Measurements from ENCODE around the gene NUF2. TPM values are rescaled to one million over a fixed set of nuclear protein-coding genes. Genes with fewer than 3 reads are reported as not detected.

Gene NUF2
- total and polyA plus RNA-seq, 2 of the 8 experiments (the other 6 are each of a cell fraction or from before 2014, with no cell fraction given): 12.1 to 28.3 TPM

DNA sequence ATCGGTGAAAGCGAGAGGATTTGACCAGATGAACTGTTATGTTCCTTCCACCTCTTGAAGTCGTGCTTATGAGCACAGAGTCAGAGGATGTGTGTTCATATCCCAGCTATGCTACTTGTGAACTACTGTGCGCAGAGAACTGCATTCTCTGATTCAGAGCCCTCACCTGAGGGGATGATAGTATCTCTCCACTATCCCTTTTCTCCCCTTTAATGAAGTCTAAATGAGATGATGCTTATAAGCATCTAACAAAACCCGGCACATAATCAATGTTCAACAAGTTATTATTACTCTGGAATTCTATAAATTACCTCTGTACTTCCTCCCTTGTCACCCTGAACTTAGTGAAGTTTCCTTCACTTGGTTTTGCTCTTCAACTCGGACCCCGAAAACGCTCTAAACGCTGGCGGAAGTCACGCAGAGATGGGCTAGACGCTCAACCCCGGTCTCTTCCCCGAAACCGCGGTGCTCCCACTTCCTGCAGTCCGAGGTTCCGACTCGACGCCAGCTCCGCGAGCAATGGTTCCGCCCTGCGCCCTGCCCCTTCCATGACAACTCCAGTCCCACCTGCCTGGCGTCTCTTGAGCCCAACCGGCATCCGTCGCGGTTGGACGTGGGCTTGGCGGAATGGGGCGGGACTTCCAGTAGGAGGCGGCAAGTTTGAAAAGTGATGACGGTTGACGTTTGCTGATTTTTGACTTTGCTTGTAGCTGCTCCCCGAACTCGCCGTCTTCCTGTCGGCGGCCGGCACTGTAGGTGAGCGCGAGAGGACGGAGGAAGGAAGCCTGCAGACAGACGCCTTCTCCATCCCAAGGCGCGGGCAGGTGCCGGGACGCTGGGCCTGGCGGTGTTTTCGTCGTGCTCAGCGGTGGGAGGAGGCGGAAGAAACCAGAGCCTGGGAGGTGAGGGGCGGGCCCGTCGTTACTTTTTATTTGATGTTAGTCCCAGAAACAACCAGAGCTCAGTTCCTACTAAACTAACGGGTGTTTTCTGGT, at the start of gene NUF2 (continued):
- no peak for TF ChIP-seq BCL11A (IDR thresholded peaks at IDR 0.05; ENCODE audit: low read depth in 2 of 2, low read length in 2 of 2)
- peak; percentile 65; the same call in 1 of the 2 replicates for TF ChIP-seq CHD2 (IDR thresholded peaks at IDR 0.05; ENCODE audit: low read length)
- TF ChIP-seq SIRT6 (IDR thresholded peaks at IDR 0.05; ENCODE audit: low read length): no peak
- TF ChIP-seq KDM1A (IDR thresholded peaks at IDR 0.05; ENCODE audit: borderline replicate concordance, low read length): no peak; the same call in 1 of the 2 replicates
- peak; percentile 51; the same call in 1 of the 2 replicates for TF ChIP-seq PHF8 (conservative IDR thresholded peaks at IDR 0.05; ENCODE audit: low read depth, low read length)
- TF ChIP-seq RBBP5 (IDR thresholded peaks at IDR 0.05; ENCODE audit: borderline replicate concordance, low read depth, low read length): peak; percentile 93
- TF ChIP-seq, protein P1, sequence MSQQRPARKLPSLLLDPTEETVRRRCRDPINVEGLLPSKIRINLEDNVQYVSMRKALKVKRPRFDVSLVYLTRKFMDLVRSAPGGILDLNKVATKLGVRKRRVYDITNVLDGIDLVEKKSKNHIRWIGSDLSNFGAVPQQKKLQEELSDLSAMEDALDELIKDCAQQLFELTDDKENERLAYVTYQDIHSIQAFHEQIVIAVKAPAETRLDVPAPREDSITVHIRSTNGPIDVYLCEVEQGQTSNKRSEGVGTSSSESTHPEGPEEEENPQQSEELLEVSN (IDR thresholded peaks at IDR 0.05): peak; percentile 72
- TF ChIP-seq EP300 (IDR thresholded peaks at IDR 0.05; ENCODE audit: borderline replicate concordance in 1 of 2, low read depth in 2 of 2, low read length in 2 of 2): peak in 1 of 2 experiments; percentile 88; a peak in 1 of 3 replicates
- TF ChIP-seq GABPA (IDR thresholded peaks at IDR 0.05; ENCODE audit: borderline replicate concordance, insufficient read depth, low read length): peak; percentile 100
- TF ChIP-seq POU5F1 (IDR thresholded peaks at IDR 0.05; ENCODE audit: low read depth, low read length): no peak
- no peak for TF ChIP-seq FOSL1 (IDR thresholded peaks at IDR 0.05; ENCODE audit: insufficient read depth, low read depth, low read length)
- TF ChIP-seq KDM5A (IDR thresholded peaks at IDR 0.05; ENCODE audit: low read length): peak; percentile 86
- TF ChIP-seq CBX8 (IDR thresholded peaks at IDR 0.05; ENCODE audit: borderline replicate concordance, low read depth, low read length): no peak
- peak; percentile 58; the same call in 1 of the 2 replicates for TF ChIP-seq SIX5 (IDR thresholded peaks at IDR 0.05; ENCODE audit: low read depth, low read length)
- TF ChIP-seq YY1 (IDR thresholded peaks at IDR 0.05; ENCODE audit: low read depth, low read length): peak; percentile 80
- no peak for TF ChIP-seq SUZ12 (IDR thresholded peaks at IDR 0.05; ENCODE audit: low read length)
- no peak for TF ChIP-seq CBX5 (IDR thresholded peaks at IDR 0.05; ENCODE audit: low read depth, low read length)
- peak; percentile 93 to 100; a peak in 2 of 4 replicates for TF ChIP-seq SIN3A (conservative IDR thresholded peaks at IDR 0.05 in 1 of 2, IDR thresholded peaks at IDR 0.05 in 1 of 2; ENCODE audit: low read depth in 1 of 2, low read length in 2 of 2)
- peak; percentile 75 for TF ChIP-seq SRF (IDR thresholded peaks at IDR 0.05; ENCODE audit: low read depth, low read length)
- no peak for TF ChIP-seq NRF1 (IDR thresholded peaks at IDR 0.05; ENCODE audit: low read depth, low read length)
- TF ChIP-seq EZH2 (IDR thresholded peaks at IDR 0.05; ENCODE audit: low read depth, low read length, severe bottlenecking): no peak
- TF ChIP-seq JUN (IDR thresholded peaks at IDR 0.05; ENCODE audit: low read depth, low read length): peak; percentile 45; the same call in 1 of the 2 replicates

Data from H1 (cell line).